Heart left ventricle (tissue), 13 donors: ENCODE measurements around the gene CARD10.

Source experiments
- POLR2A ChIP-seq, 2 donors: fragments of 450-650 bp; IDR thresholded peaks; one replicate each; pipeline ENCODE4 v1.6.1; 2017; ENCODE audit warnings: antibody characterized with exemption in 2 of 2, mild to moderate bottlenecking in 2 of 2, moderate library complexity in 2 of 2
- TF ChIP-seq, protein P1 (sequence below), 12 donors: fragments of 200-600 bp; sonication (generic) in 4 of 12; IDR thresholded peaks; one replicate each; pipeline versions ENCODE4 v1.5.0 to v1.8.0; 2018 to 2022; ENCODE audit warnings: antibody characterized with exemption in 12 of 12, mild to moderate bottlenecking in 5 of 12
- donor health status: ischemic (EF 13 %, LVEDD 7.1; RV severe dilation, severe dysfunction).
- donor health status: DM: no; HTN: yes; CAD: no.
- donor health status: DM: no; HTN: no; CAD: no.
- donor health status: ischemic (EF 25% LVEDD 6.9; RV normal size, moderate dysfunction).
- donor health status: ischemic (EF 25% LVEDD 5.7; RV mildly dilated, moderate dysfunction).
- donor health status: ischemic (EF 35%, LVEDD 5.7; RV mildly dilated, moderate dysfunction).
- donor health status: nonischemic (EF 11% LVEDD 7.7; RV severe dilation, severe dysfunction).
- donor health status: DM: yes; HTN: yes; CAD: no.
- donor health status: PGD.
- donor health status: ischemic (EF 29% LVEDD 5.4; RV normal size, mild dysfunction).
- donor health status: nonischemic (EF 23%, LVEDD 6.1; RV moderate dilation, normal function).

DNA sequence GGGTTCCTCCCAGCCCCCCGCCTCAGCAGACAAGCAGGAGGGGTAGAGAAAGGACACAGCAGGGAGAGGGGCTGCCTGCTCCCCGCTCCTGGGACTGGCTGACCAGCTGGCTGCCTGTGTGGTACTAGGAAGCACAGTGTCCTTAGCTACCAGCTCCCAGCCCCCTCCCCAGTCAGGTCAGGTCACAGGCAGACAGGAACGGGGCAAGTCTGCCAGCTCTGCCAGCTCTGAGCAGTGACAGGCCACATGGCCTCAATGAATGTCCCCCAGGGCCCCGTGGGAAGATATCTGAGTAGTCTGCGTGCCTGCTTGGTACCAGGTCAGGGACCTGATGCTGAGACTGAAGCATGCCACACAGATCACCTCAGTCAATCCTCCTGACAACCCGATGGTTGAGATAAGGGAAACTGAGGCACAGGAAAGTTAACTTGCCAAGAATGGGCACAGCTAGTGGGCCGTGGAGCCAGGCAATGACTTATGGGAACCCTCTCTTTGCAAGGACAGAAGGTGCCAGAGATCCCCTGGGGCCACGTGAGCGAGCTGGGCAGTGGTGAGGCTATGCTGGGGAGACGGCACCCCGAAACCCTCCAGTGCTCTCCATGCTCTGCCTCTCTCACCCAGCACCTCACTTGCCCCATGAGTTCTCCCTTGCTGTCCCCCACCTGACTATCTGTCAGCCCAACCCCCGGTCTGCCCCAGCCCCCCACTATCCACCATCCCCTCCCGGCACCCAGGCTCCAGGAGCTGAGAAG, 19.2 kb downstream of the CARD10 start:
- TF ChIP-seq, protein P1, sequence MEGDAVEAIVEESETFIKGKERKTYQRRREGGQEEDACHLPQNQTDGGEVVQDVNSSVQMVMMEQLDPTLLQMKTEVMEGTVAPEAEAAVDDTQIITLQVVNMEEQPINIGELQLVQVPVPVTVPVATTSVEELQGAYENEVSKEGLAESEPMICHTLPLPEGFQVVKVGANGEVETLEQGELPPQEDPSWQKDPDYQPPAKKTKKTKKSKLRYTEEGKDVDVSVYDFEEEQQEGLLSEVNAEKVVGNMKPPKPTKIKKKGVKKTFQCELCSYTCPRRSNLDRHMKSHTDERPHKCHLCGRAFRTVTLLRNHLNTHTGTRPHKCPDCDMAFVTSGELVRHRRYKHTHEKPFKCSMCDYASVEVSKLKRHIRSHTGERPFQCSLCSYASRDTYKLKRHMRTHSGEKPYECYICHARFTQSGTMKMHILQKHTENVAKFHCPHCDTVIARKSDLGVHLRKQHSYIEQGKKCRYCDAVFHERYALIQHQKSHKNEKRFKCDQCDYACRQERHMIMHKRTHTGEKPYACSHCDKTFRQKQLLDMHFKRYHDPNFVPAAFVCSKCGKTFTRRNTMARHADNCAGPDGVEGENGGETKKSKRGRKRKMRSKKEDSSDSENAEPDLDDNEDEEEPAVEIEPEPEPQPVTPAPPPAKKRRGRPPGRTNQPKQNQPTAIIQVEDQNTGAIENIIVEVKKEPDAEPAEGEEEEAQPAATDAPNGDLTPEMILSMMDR (IDR thresholded peaks at IDR 0.05), result no peak
- no peak for TF ChIP-seq POLR2A (IDR thresholded peaks at IDR 0.05)
